ENCODE data around the gene CLDN3. TPM values are rescaled to one million over a fixed set of nuclear protein-coding genes. Genes with fewer than 3 reads are reported as not detected.
A peak's percentile ranks its signal among the peaks of the same experiment; 100 is the strongest.

CLDN3 gene
- total RNA-seq, 1 donor from 2014 or later = not detected

- intact Hi-C loops (cut with DNase I) = no loop called here
- DNase-seq (ENCODE audit: extremely low spot score in 2 of 2) = no peak
- no peak for TF ChIP-seq POLR2A (IDR thresholded peaks at IDR 0.05)
- no peak for TF ChIP-seq CTCF (IDR thresholded peaks at IDR 0.05)
- no peak for TF ChIP-seq POLR2AphosphoS5 (IDR thresholded peaks at IDR 0.05; ENCODE audit: insufficient read depth in 1 of 2, low read depth in 1 of 2)
- no peak overlapping the region for H3K27ac ChIP-seq
- peaks cover 4% of the 10 kb centered on the region for H3K27me3 ChIP-seq
- H3K36me3 ChIP-seq = no peaks in the 10 kb centered on the region
- H3K4me1 ChIP-seq = peaks cover 8% of the 10 kb centered on the region
- H3K9me3 ChIP-seq = no peaks in the 10 kb centered on the region
- no peak overlapping the region for H3K4me3 ChIP-seq
These were observed 4.9 kb upstream of the CLDN3 start for GRCh38 chr7:73774923-73775322.

- no peak for TF ChIP-seq POLR2A (IDR thresholded peaks at IDR 0.05)
- no peak for TF ChIP-seq POLR2AphosphoS5 (IDR thresholded peaks at IDR 0.05; ENCODE audit: insufficient read depth in 1 of 2, low read depth in 1 of 2)
- TF ChIP-seq CTCF (IDR thresholded peaks at IDR 0.05) = no peak
- H3K4me3 ChIP-seq = no peak overlapping the region
These were observed 3.8 kb upstream of the CLDN3 start for GRCh38 chr7:73773700-73774517.

GRCh38 chr7:73770860-73771670, 995 bp upstream of the CLDN3 start:
- Histone ChIP-seq H3K4me3 (no peak overlapping the region), H3K27ac (no peak overlapping the region), H3K27me3 (peaks cover 4% of the 10 kb centered on the region), H3K9me3 (no peaks in the 10 kb centered on the region), H3K4me1 (peaks cover 20% of the 10 kb centered on the region), H3K36me3 (no peaks in the 10 kb centered on the region)
- intact Hi-C loops (cut with DNase I) = no loop called here
- TF ChIP-seq POLR2A (IDR thresholded peaks at IDR 0.05) = no peak
- no peak for TF ChIP-seq CTCF (IDR thresholded peaks at IDR 0.05)
- DNase-seq (ENCODE audit: extremely low spot score in 2 of 2) = no peak

More at GRCh38 chr7:73773700-73774517, 3.8 kb upstream of the CLDN3 start:
- no peak overlapping the region for H3K27ac ChIP-seq
- intact Hi-C loops (cut with DNase I) = no loop called here
- H3K27me3 ChIP-seq = peaks cover 4% of the 10 kb centered on the region
- H3K4me1 ChIP-seq = peaks cover 16% of the 10 kb centered on the region
- no peaks in the 10 kb centered on the region for H3K9me3 ChIP-seq
- DNase-seq (ENCODE audit: extremely low spot score in 2 of 2) = no peak
- H3K36me3 ChIP-seq = no peaks in the 10 kb centered on the region

- intact Hi-C loops (cut with DNase I) = no loop called here
- DNase-seq (ENCODE audit: extremely low spot score in 2 of 2) = no peak
- H3K4me1 ChIP-seq = peaks cover 20% of the 10 kb centered on the region
- TF ChIP-seq POLR2A (IDR thresholded peaks at IDR 0.05) (no peak), POLR2AphosphoS5 (IDR thresholded peaks at IDR 0.05; ENCODE audit: insufficient read depth in 1 of 2, low read depth in 1 of 2) (no peak), CTCF (IDR thresholded peaks at IDR 0.05) (no peak)
- H3K27me3 ChIP-seq = peaks cover 4% of the 10 kb centered on the region
- no peaks in the 10 kb centered on the region for H3K9me3 ChIP-seq
- H3K36me3 ChIP-seq = no peaks in the 10 kb centered on the region
- peak overlapping the region in 1 of 2 donors; percentile 30 for H3K4me3 ChIP-seq
- no peak overlapping the region for H3K27ac ChIP-seq
These were observed 529 bp downstream of the CLDN3 start for GRCh38 chr7:73769481-73770001.

Data from vagina (tissue), 2 donors.